Naive B cell (primary cell): ENCODE measurements around the gene DISC1. TPM values are rescaled to one million over a fixed set of nuclear protein-coding genes. Genes with fewer than 3 reads are reported as not detected.
"Not testable (repeated sequence)": the region's sequence is repeated elsewhere in the genome, so short reads cannot be mapped to it uniquely, and the experiment has no call there.

Source experiments
- ATAC-seq, 2 donors: fragments of 150-1000 bp; cut with Tn5 transposase; 2 replicates each; pipeline ENCODE4 v1.10.0; 2021; ENCODE audit warnings: low read depth in 2 of 2, mild to moderate bottlenecking in 2 of 2, moderate library complexity in 2 of 2
- DNase-seq: peaks from one replicate; pipeline ENCODE4 v3.0.0; 2022
- H3K27ac Mint-ChIP-seq, 6 donors: one replicate each; pipeline ENCODE4 v1.8.0; 2020 to 2022; ENCODE audit warnings: mild to moderate bottlenecking in 6 of 6, mixed read lengths in 6 of 6, moderate library complexity in 5 of 6, inconsistent platforms in 2 of 6
- H3K27me3 Mint-ChIP-seq, 3 donors: one replicate each; pipeline ENCODE4 v1.8.0; 2021 to 2022; ENCODE audit warnings: mixed read lengths in 3 of 3, mild to moderate bottlenecking in 1 of 3
- H3K36me3 Mint-ChIP-seq, 2 donors: one replicate each; pipeline ENCODE4 v1.8.0; 2020 to 2022; ENCODE audit warnings: mixed read lengths in 2 of 2, inconsistent platforms in 1 of 2, mild to moderate bottlenecking in 1 of 2
- H3K4me1 Mint-ChIP-seq, 3 donors: one replicate each; pipeline ENCODE4 v1.8.0; 2020 to 2022; ENCODE audit warnings: mixed read lengths in 3 of 3, inconsistent platforms in 1 of 3, mild to moderate bottlenecking in 1 of 3, moderate library complexity in 1 of 3
- H3K4me3 Mint-ChIP-seq, 8 donors: one replicate each; pipeline ENCODE4 v1.8.0; 2020 to 2022; ENCODE audit warnings: mild to moderate bottlenecking in 8 of 8, mixed read lengths in 8 of 8, moderate library complexity in 8 of 8, inconsistent platforms in 2 of 8
- H3K9me3 Mint-ChIP-seq, 7 donors: one replicate each; pipeline ENCODE4 v1.8.0; 2020 to 2022; ENCODE audit warnings: mixed read lengths in 7 of 7, mild to moderate bottlenecking in 5 of 7, inconsistent platforms in 2 of 7, moderate library complexity in 1 of 7
- polyA plus RNA-seq, 6 donors: library from polyadenylated mRNA; unstranded; fragments of 300-500 nt; fragmentation: Illumina TruSeq; gene quantifications; one replicate each; pipeline ENCODE4 v1.2.3, GENCODE V29; 2021; ENCODE audit warnings: low read depth in 6 of 6

Gene DISC1
- polyA plus RNA-seq, 6 donors from 2014 or later, result 1.3 to 2.2 (median 2.1) TPM; not detected in 1

DNA sequence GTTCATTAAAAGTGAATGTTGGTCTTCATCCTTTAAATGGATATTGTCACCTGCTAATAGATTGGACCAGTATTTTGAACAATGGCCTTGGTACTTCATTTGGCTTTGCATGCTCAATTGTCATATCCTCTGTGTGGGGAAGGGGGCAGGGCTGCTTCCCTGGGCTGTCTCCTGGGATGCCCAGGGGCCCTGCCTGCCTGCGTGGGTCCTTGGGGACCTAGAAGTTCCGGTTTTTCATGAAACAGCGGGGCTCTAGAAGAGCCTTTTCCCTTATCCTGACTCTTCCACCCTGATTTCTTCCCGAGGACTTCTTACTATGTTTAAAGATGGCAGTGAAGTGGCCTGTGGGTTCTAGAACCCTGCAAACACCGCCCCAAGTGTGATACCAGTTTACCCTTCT lies 97.5 kb downstream of the DISC1 start:
- Mint-ChIP-seq H3K9me3 (peaks cover 0 to 4% (median 0%) of the 10 kb centered on the region in 7 donors), H3K4me1 (peaks cover 5 to 12% (median 5%) of the 10 kb centered on the region in 3 donors), H3K4me3 (no peak overlapping the region), H3K27ac (no peak overlapping the region), H3K36me3 (peaks cover 0 to 7% of the 10 kb centered on the region in 2 donors), H3K27me3 (peaks cover 0 to 4% (median 0%) of the 10 kb centered on the region in 3 donors)
- ATAC-seq (no peak), DNase-seq (no peak)

- Mint-ChIP-seq H3K4me3 (no peak overlapping the region), H3K4me1 (peaks cover 5 to 12% (median 5%) of the 10 kb centered on the region in 3 donors), H3K27me3 (peaks cover 0 to 4% (median 0%) of the 10 kb centered on the region in 3 donors), H3K9me3 (peaks cover 0 to 4% (median 0%) of the 10 kb centered on the region in 7 donors), H3K27ac (no peak overlapping the region), H3K36me3 (peaks cover 0 to 7% of the 10 kb centered on the region in 2 donors)
- no peak for ATAC-seq
- no peak for DNase-seq
These were observed 98.5 kb downstream of the DISC1 start for GRCh38 chr1:231724876-231725647.

GRCh38 chr1:231727171-231727570 lies 100.6 kb downstream of the DISC1 start:
- Mint-ChIP-seq H3K27me3 (peaks cover 0 to 4% (median 0%) of the 10 kb centered on the region in 3 donors), H3K36me3 (peaks cover 0 to 4% of the 10 kb centered on the region in 2 donors), H3K4me3 (no peak overlapping the region), H3K4me1 (peaks cover 5 to 12% (median 5%) of the 10 kb centered on the region in 3 donors), H3K9me3 (peaks cover 0 to 4% (median 0%) of the 10 kb centered on the region in 7 donors), H3K27ac (peak overlapping the region in 1 of 6 donors; percentile 40)
- DNase-seq (no peak), ATAC-seq (no peak)

DNA sequence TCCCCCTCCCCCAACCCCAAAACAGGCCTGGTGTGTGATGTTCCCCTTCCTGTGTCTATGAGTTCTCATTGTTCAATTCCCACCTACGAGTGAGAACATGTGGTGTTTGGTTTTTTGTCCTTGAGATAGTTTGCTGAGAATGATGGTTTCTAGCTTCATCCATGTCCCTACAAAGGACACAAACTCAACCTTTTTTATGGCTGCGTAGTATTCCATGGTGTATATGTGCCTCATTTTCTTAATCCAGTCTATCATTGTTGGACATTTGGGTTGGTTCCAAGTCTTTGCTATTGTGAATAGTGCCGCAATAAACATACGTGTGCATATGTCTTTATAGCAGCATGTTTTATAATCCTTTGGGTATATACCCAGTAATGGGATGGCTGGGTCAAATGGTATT lies 102.4 kb downstream of the DISC1 start:
- DNase-seq, H3K27me3 Mint-ChIP-seq, H3K9me3 Mint-ChIP-seq, H3K4me3 Mint-ChIP-seq, H3K4me1 Mint-ChIP-seq, H3K27ac Mint-ChIP-seq, H3K36me3 Mint-ChIP-seq, ATAC-seq: not testable (repeated sequence)

GRCh38 chr1:231729544-231729943 lies 103.0 kb downstream of the DISC1 start:
- Mint-ChIP-seq H3K27ac (no peak overlapping the region), H3K9me3 (peaks cover 0 to 4% (median 0%) of the 10 kb centered on the region in 7 donors), H3K36me3 (no peaks in the 10 kb centered on the region), H3K4me3 (no peak overlapping the region), H3K27me3 (peaks cover 0 to 1% (median 0%) of the 10 kb centered on the region in 3 donors), H3K4me1 (peaks cover 0 to 8% (median 5%) of the 10 kb centered on the region in 3 donors)
- no peak for ATAC-seq
- DNase-seq, result no peak

DNA sequence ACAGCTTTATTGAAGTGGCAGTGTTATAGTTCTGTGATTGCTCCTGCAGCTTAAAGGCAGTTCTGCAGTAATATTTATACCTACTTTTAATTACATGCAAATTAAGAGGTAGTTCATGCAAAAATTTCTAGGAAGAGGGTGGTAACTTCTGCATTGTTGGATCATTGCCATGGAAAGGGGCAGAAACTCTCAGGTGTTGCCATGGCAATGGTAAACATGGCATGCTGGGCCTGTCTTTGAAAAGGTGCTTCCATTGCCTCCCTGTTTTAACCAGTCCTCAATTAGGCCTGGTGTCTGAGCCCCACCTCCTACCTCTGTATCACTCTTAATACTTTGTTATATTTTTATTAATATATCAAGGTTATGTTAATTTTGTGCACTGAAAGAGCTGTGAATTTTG lies 104.7 kb downstream of the DISC1 start:
- no peaks in the 10 kb centered on the region for H3K36me3 Mint-ChIP-seq
- peaks cover 0 to 2% (median 0%) of the 10 kb centered on the region in 7 donors for H3K9me3 Mint-ChIP-seq
- no peak overlapping the region for H3K4me3 Mint-ChIP-seq
- ATAC-seq (no peak), DNase-seq (no peak)
- H3K4me1 Mint-ChIP-seq, result no peaks in the 10 kb centered on the region
- no peaks in the 10 kb centered on the region for H3K27me3 Mint-ChIP-seq
- no peak overlapping the region for H3K27ac Mint-ChIP-seq

GRCh38 chr1:231733063-231733462 lies 106.5 kb downstream of the DISC1 start:
- Mint-ChIP-seq H3K4me1 (no peaks in the 10 kb centered on the region), H3K27me3 (no peaks in the 10 kb centered on the region), H3K27ac (no peak overlapping the region), H3K4me3 (no peak overlapping the region), H3K9me3 (peaks cover 0 to 2% (median 0%) of the 10 kb centered on the region in 7 donors), H3K36me3 (peaks cover 0 to 2% of the 10 kb centered on the region in 2 donors)
- no peak for ATAC-seq
- no peak for DNase-seq

GRCh38 chr1:231733672-231734071 lies 107.1 kb downstream of the DISC1 start:
- DNase-seq (no peak), ATAC-seq (no peak)
- Mint-ChIP-seq H3K4me3 (no peak overlapping the region), H3K36me3 (peaks cover 0 to 7% of the 10 kb centered on the region in 2 donors), H3K27ac (no peak overlapping the region), H3K4me1 (no peaks in the 10 kb centered on the region), H3K9me3 (peaks cover 0 to 4% (median 0%) of the 10 kb centered on the region in 7 donors), H3K27me3 (no peaks in the 10 kb centered on the region)

GRCh38 chr1:231734417-231734816 lies 107.8 kb downstream of the DISC1 start:
- no peak for ATAC-seq
- Mint-ChIP-seq H3K4me1 (no peaks in the 10 kb centered on the region), H3K9me3 (peaks cover 0 to 8% (median 0%) of the 10 kb centered on the region in 7 donors), H3K27ac (no peak overlapping the region), H3K27me3 (no peaks in the 10 kb centered on the region), H3K36me3 (peaks cover 7 to 13% of the 10 kb centered on the region in 2 donors), H3K4me3 (no peak overlapping the region)
- no peak for DNase-seq

DNA sequence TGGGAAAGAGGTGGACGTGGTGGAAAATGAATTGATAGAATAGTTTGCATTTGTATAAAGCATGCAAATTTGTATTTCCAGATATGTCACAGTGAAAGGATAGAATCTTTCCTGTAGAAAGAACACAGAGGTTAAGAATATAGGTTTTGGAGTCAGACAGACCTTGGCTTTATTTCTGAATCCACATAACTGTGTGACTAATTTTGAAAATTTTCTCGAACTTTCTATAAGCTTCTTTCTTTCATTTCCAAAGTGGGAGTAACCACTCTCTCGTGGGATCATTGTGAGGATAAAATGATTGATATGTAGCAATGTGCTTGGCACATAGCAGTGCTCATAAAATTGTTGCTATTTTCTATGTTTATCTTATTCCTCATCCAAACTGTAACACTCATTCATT lies 108.8 kb downstream of the DISC1 start:
- Mint-ChIP-seq H3K27ac (peak overlapping the region in 1 of 6 donors; percentile 19), H3K4me3 (no peak overlapping the region), H3K36me3 (peaks cover 7 to 23% of the 10 kb centered on the region in 2 donors), H3K27me3 (no peaks in the 10 kb centered on the region), H3K4me1 (no peaks in the 10 kb centered on the region), H3K9me3 (peaks cover 0 to 9% (median 0%) of the 10 kb centered on the region in 7 donors)
- DNase-seq (no peak), ATAC-seq (no peak)

DNA sequence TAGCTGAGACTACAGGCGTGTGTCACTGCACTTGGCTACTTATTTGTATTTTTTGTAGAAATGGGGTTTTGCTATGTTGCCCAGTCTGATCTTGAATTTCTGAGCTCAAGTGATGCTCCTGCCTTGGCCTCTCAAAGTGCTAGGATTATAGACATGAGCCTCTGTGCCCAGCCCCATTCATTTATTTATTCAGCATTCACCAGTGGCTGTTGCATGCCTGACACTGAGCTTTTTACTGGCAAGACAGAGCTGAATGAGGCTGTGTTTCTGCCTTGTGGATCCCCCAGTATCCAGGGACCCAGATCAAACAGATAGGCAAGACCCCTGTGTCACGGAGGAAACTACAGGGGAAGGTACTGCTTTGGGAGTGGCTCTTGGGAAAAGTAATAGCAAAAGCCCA lies 109.4 kb downstream of the DISC1 start:
- Mint-ChIP-seq H3K9me3 (peaks cover 0 to 9% (median 0%) of the 10 kb centered on the region in 7 donors), H3K36me3 (peaks cover 7 to 28% of the 10 kb centered on the region in 2 donors), H3K4me1 (no peaks in the 10 kb centered on the region), H3K27me3 (no peaks in the 10 kb centered on the region), H3K4me3 (peak overlapping the region in 1 of 8 donors; percentile 22), H3K27ac (no peak overlapping the region)
- DNase-seq (no peak), ATAC-seq (no peak)

GRCh38 chr1:231736464-231736863 lies 109.9 kb downstream of the DISC1 start:
- no peaks in the 10 kb centered on the region for H3K4me1 Mint-ChIP-seq
- H3K27me3 Mint-ChIP-seq, result no peaks in the 10 kb centered on the region
- ATAC-seq, result no peak
- H3K27ac Mint-ChIP-seq, result no peak overlapping the region
- no peak overlapping the region for H3K4me3 Mint-ChIP-seq
- no peak for DNase-seq
- peaks cover 0 to 9% (median 0%) of the 10 kb centered on the region in 7 donors for H3K9me3 Mint-ChIP-seq
- peaks cover 7 to 28% of the 10 kb centered on the region in 2 donors for H3K36me3 Mint-ChIP-seq

GRCh38 chr1:231738554-231738953 lies 112.0 kb downstream of the DISC1 start:
- no peak for ATAC-seq
- no peak for DNase-seq
- H3K4me1 Mint-ChIP-seq, result no peaks in the 10 kb centered on the region
- peaks cover 0 to 9% (median 0%) of the 10 kb centered on the region in 7 donors for H3K9me3 Mint-ChIP-seq
- peak overlapping the region in 1 of 6 donors; percentile 23 for H3K27ac Mint-ChIP-seq
- peaks cover 7 to 34% of the 10 kb centered on the region in 2 donors for H3K36me3 Mint-ChIP-seq
- H3K4me3 Mint-ChIP-seq, result no peak overlapping the region
- no peaks in the 10 kb centered on the region for H3K27me3 Mint-ChIP-seq

DNA sequence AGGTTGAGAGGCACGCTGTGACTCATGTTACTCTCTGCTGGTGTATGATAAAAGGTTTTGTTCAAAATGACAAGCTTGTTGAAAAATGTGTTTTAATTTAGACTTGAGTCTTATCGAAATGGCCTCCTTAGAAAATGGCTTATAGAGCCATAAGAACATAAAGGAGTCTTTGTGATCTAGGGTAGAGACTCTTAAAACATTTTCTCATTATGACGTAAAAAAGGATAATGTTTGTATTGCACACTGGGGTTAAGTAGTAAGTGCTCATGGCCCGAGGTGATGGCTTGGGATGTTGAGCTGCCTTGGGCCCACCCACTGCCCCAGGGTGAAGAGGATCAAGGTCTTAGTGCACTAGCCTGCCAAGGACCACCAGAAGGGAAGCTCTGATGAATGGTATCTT lies 117.4 kb downstream of the DISC1 start:
- H3K9me3 Mint-ChIP-seq, result peaks cover 0 to 9% (median 4%) of the 10 kb centered on the region in 7 donors
- no peak overlapping the region for H3K27ac Mint-ChIP-seq
- peaks cover 0 to 3% (median 0%) of the 10 kb centered on the region in 3 donors for H3K4me1 Mint-ChIP-seq
- no peak overlapping the region for H3K4me3 Mint-ChIP-seq
- no peak for ATAC-seq
- H3K27me3 Mint-ChIP-seq, result no peaks in the 10 kb centered on the region
- peaks cover 12 to 26% of the 10 kb centered on the region in 2 donors for H3K36me3 Mint-ChIP-seq
- DNase-seq, result no peak
